VCaP (cell line): Measurements from ENCODE around the gene ERC2.
"Not testable (repeated sequence)": the region's sequence is repeated elsewhere in the genome, so short reads cannot be mapped to it uniquely, and the experiment has no call there.

Source experiments
- H3K27ac ChIP-seq: fragments of 450-650 bp; 2 replicates; pipeline ENCODE4 v1.5.1; 2017
- CTCF ChIP-seq: fragments of 450-650 bp; conservative IDR thresholded peaks from 2 replicates; pipeline ENCODE4 v1.5.1; 2017; ENCODE audit warnings: mild to moderate bottlenecking, moderate library complexity

ERC2 gene

GRCh38 chr3:56023546-56023945 lies 444.7 kb downstream of the ERC2 start:
- TF ChIP-seq CTCF: no peak
- H3K27ac ChIP-seq: no peak overlapping the region

GRCh38 chr3:56022619-56023018 lies 445.6 kb downstream of the ERC2 start:
- H3K27ac ChIP-seq: no peak overlapping the region
- no peak for TF ChIP-seq CTCF

GRCh38 chr3:56019490-56020146 lies 448.6 kb downstream of the ERC2 start:
- H3K27ac ChIP-seq: no peak overlapping the region
- no peak for TF ChIP-seq CTCF

- not testable (repeated sequence) for H3K27ac ChIP-seq
These were observed 452.9 kb downstream of the ERC2 start for GRCh38 chr3:56015374-56015773.

GRCh38 chr3:56012721-56013120 lies 455.5 kb downstream of the ERC2 start:
- no peak for TF ChIP-seq CTCF
- H3K27ac ChIP-seq: no peak overlapping the region

GRCh38 chr3:56005196-56005805 lies 463.0 kb downstream of the ERC2 start:
- H3K27ac ChIP-seq: no peak overlapping the region
- no peak for TF ChIP-seq CTCF

- no peak for TF ChIP-seq CTCF
- no peak overlapping the region for H3K27ac ChIP-seq
These were observed 465.1 kb downstream of the ERC2 start for GRCh38 chr3:56003129-56003528.

GRCh38 chr3:56001991-56002390 lies 466.3 kb downstream of the ERC2 start:
- H3K27ac ChIP-seq: no peak overlapping the region
- no peak for TF ChIP-seq CTCF
